HepG2 (cell line): ENCODE data around the gene GAN. TPM values are rescaled to one million over a fixed set of nuclear protein-coding genes. Genes with fewer than 3 reads are reported as not detected.

Experiments
- BATF2 ChIP-seq: sonication (generic); formaldehyde crosslinking; IDR thresholded peaks from 2 replicates; pipeline ENCODE4 v1.8.0; 2022; ENCODE audit warnings: mild to moderate bottlenecking, missing genetic modification reagents, moderate library complexity
- ELF3 ChIP-seq: IDR thresholded peaks from 2 replicates; pipeline ENCODE4 v1.6.1; 2016; ENCODE audit warnings: missing genetic modification reagents, missing compliant biosample characterization
- GPBP1L1 ChIP-seq: sonication (generic); formaldehyde crosslinking; IDR thresholded peaks from 2 replicates; pipeline ENCODE4 v1.5.0; 2020; ENCODE audit warnings: mild to moderate bottlenecking, missing genetic modification reagents
- GZF1 ChIP-seq: sonication (generic); formaldehyde crosslinking; IDR thresholded peaks from 2 replicates; pipeline ENCODE4 v1.5.1; 2020; ENCODE audit warnings: mild to moderate bottlenecking, missing genetic modification reagents
- IRX3 ChIP-seq: sonication (generic); formaldehyde crosslinking; IDR thresholded peaks from 2 replicates; pipeline ENCODE4 v1.8.1; 2023; ENCODE audit warnings: mild to moderate bottlenecking, low read depth, missing genetic modification reagents, borderline replicate concordance
- KMT2B ChIP-seq: IDR thresholded peaks from 2 replicates; pipeline ENCODE4 v1.6.1; 2016; ENCODE audit warnings: missing genetic modification reagents, missing compliant biosample characterization
- NFIB ChIP-seq: sonication (generic); formaldehyde crosslinking; IDR thresholded peaks from 2 replicates; pipeline ENCODE4 v1.9.0; 2021; ENCODE audit warnings: missing genetic modification reagents, mild to moderate bottlenecking, borderline replicate concordance
- REL ChIP-seq: sonication (generic); formaldehyde crosslinking; conservative IDR thresholded peaks from 2 replicates; pipeline ENCODE4 v1.8.0; 2022; ENCODE audit warnings: mild to moderate bottlenecking, missing genetic modification reagents, moderate library complexity
- RNF2 ChIP-seq: fragments of 450-650 bp; conservative IDR thresholded peaks from 2 replicates; pipeline ENCODE4 v1.6.1; 2016; ENCODE audit warnings: low read depth
- SAFB2 ChIP-seq: sonication (generic); formaldehyde crosslinking; IDR thresholded peaks from 2 replicates; pipeline ENCODE4 v1.5.1; 2020; ENCODE audit warnings: missing genetic modification reagents, low read depth, mild to moderate bottlenecking, borderline replicate concordance
- TFDP1 ChIP-seq: IDR thresholded peaks from 2 replicates; pipeline ENCODE4 v1.6.1; 2016; ENCODE audit warnings: missing compliant biosample characterization, missing genetic modification reagents, borderline replicate concordance
- TRAFD1 ChIP-seq: sonication (generic); formaldehyde crosslinking; IDR thresholded peaks from 2 replicates; pipeline ENCODE4 v1.5.1; 2020; ENCODE audit warnings: missing genetic modification reagents, mild to moderate bottlenecking, borderline replicate concordance
- ZMAT3 ChIP-seq: sonication (generic); formaldehyde crosslinking; conservative IDR thresholded peaks from 2 replicates; pipeline ENCODE4 v1.7.0; 2021; ENCODE audit warnings: missing genetic modification reagents
- ZNF121 ChIP-seq: sonication (generic); formaldehyde crosslinking; IDR thresholded peaks from 2 replicates; pipeline ENCODE4 v1.5.0; 2020; ENCODE audit warnings: mild to moderate bottlenecking, missing genetic modification reagents
- ZNF142 ChIP-seq: sonication (generic); formaldehyde crosslinking; IDR thresholded peaks from 2 replicates; pipeline ENCODE4 v1.4.0; 2020; ENCODE audit warnings: missing genetic modification reagents
- ZNF335 ChIP-seq: sonication (generic); formaldehyde crosslinking; IDR thresholded peaks from 2 replicates; pipeline ENCODE4 v1.4.0; 2020; ENCODE audit warnings: missing genetic modification reagents
- ZNF674 ChIP-seq: sonication (generic); formaldehyde crosslinking; IDR thresholded peaks from 2 replicates; pipeline ENCODE4 v1.5.0; 2020; ENCODE audit warnings: low read depth, mild to moderate bottlenecking, missing genetic modification reagents
- ZNF7 ChIP-seq: IDR thresholded peaks from 2 replicates; pipeline ENCODE4 v1.6.1; 2016; ENCODE audit warnings: missing biosample characterization, missing genetic modification reagents
- ZNF724P ChIP-seq: sonication (generic); formaldehyde crosslinking; IDR thresholded peaks from 2 replicates; pipeline ENCODE4 v1.8.0; 2022; ENCODE audit warnings: missing genetic modification reagents, borderline replicate concordance
- polyA plus RNA-seq, 8 experiments: library from polyadenylated mRNA; depleted of rRNA in 3 of 8; stranded (reverse) in 7 of 8; unstranded in 1 of 8; fragments of >200 nt; fragmentation: Illumina TruSeq in 4 of 8; extraction: Trizol in 4 of 8; gene quantifications; 2 replicates each; pipeline versions ENCODE4 v1.2.1 to v1.2.3, GENCODE V29; 2011 to 2016; ENCODE audit warnings: low read depth in 4 of 8, missing spikeins in 1 of 8, mixed read lengths in 1 of 8; ENCODE audit not compliant: insufficient read depth in 1 of 8
- total RNA-seq, 5 experiments: library from RNA; depleted of rRNA; stranded (reverse); fragments of >200 nt; fragmentation: Illumina TruSeq; extraction: Trizol; gene quantifications; 2 replicates each; pipeline ENCODE4 v1.2.3, GENCODE V29; 2016; ENCODE audit warnings: low read depth in 1 of 5

GAN gene
- total and polyA plus RNA-seq, 2 of the 13 experiments (the other 11 are each of a cell fraction or from before 2014, with no cell fraction given): 4.3 to 11.0 TPM

- TF ChIP-seq TRAFD1 (CRISPR knock-in tag) (no peak), ZNF7 (CRISPR knock-in tag) (no peak), ZNF121 (CRISPR knock-in tag) (no peak), ZNF724P (CRISPR knock-in tag) (peak; percentile 66; the same call in 1 of the 2 replicates), NFIB (no peak), BATF2 (CRISPR knock-in tag) (no peak), REL (CRISPR knock-in tag) (no peak), KMT2B (CRISPR knock-in tag) (peak; percentile 96), RNF2 (peak; percentile 80), TFDP1 (CRISPR knock-in tag) (peak; percentile 88; the same call in 1 of the 2 replicates), ZNF674 (0 out of 2 replicates have a peak, but pooled peaks have one; percentile 58), GZF1 (CRISPR knock-in tag) (no peak), ZNF142 (CRISPR knock-in tag) (peak; percentile 99), ZMAT3 (CRISPR knock-in tag) (no peak), IRX3 (0 out of 2 replicates have a peak, but pooled peaks have one; percentile 64), ELF3 (CRISPR knock-in tag) (peak; percentile 83), ZNF335 (CRISPR knock-in tag) (no peak; the same call in 1 of the 2 replicates), SAFB2 (CRISPR knock-in tag) (no peak; the same call in 1 of the 2 replicates), GPBP1L1 (no peak)
These were observed at the start of gene GAN (continued) for GRCh38 chr16:81314603-81315270.
